Esophagus (tissue), 2 donors: ENCODE results near the gene SHISAL2A. TPM values are rescaled to one million over a fixed set of nuclear protein-coding genes. Genes with fewer than 3 reads are reported as not detected.

Experiments used
- H3K27ac ChIP-seq, 2 donors: one replicate each; pipeline ENCODE4 v1.5.1; 2013; ENCODE audit warnings: low read depth in 2 of 2, mild to moderate bottlenecking in 2 of 2, inconsistent platforms in 1 of 2, low read length in 1 of 2, moderate library complexity in 1 of 2
- H3K27me3 ChIP-seq, 2 donors: one replicate each; pipeline ENCODE4 v1.6.1; 2013; ENCODE audit warnings: low read length in 2 of 2, control low read depth in 1 of 2, mild to moderate bottlenecking in 1 of 2; ENCODE audit not compliant: insufficient read depth in 2 of 2, control insufficient read depth in 1 of 2
- H3K36me3 ChIP-seq, 2 donors: one replicate each; pipeline ENCODE4 v1.6.1; 2013; ENCODE audit warnings: low read length in 1 of 2; ENCODE audit not compliant: control insufficient read depth in 2 of 2, insufficient read depth in 2 of 2
- H3K4me1 ChIP-seq, 2 donors: one replicate each; pipeline ENCODE4 v1.6.1; 2013; ENCODE audit warnings: low read length in 1 of 2; ENCODE audit not compliant: control insufficient read depth in 2 of 2, insufficient read depth in 2 of 2
- H3K4me3 ChIP-seq, 2 donors: one replicate each; pipeline ENCODE4 v1.5.1; 2013; ENCODE audit warnings: low read length in 2 of 2, mild to moderate bottlenecking in 2 of 2, low read depth in 1 of 2, moderate library complexity in 1 of 2
- H3K9me3 ChIP-seq, 2 donors: one replicate each; pipeline ENCODE4 v1.6.1; 2013; ENCODE audit warnings: mild to moderate bottlenecking in 2 of 2, low read depth in 1 of 2, low read length in 1 of 2, moderate library complexity in 1 of 2; ENCODE audit not compliant: control insufficient read depth in 2 of 2, insufficient read depth in 1 of 2
- WGBS, 2 donors: extraction: QIAGEN DNeasy Blood & Tissue Kit; methylation state at CpG; one replicate each; pipeline ENCODE4 v1.1.7; 2013; 5-methylcytosine and 5-hydroxymethylcytosine counted together
- polyA plus RNA-seq, 2 donors: library from polyadenylated mRNA; stranded (reverse); fragments of 200-250 nt; gene quantifications; one replicate each; pipeline ENCODE4 v1.2.3, GENCODE V29; 2013
- donor health status: healthy with polysubstance abuse.
- donor health status: Bipolar disorder and iron deficiency.

Gene SHISAL2A
- polyA plus RNA-seq, 2 donors: 0.16 to 0.20 TPM

GRCh38 chr1:52653207-52653849 lies 20.4 kb downstream of the SHISAL2A start:
- H3K27me3 ChIP-seq: no peaks in the 10 kb centered on the region
- H3K4me1 ChIP-seq: no peaks in the 10 kb centered on the region
- no peaks in the 10 kb centered on the region for H3K36me3 ChIP-seq
- no peak overlapping the region for H3K4me3 ChIP-seq
- WGBS, 2 donors: 95% methylated on average over 5 of the region's 5 CpGs
- no peaks in the 10 kb centered on the region for H3K9me3 ChIP-seq
- no peak overlapping the region for H3K27ac ChIP-seq

GRCh38 chr1:52654063-52654462 lies 21.1 kb downstream of the SHISAL2A start:
- H3K9me3 ChIP-seq: no peaks in the 10 kb centered on the region
- no peaks in the 10 kb centered on the region for H3K27me3 ChIP-seq
- H3K36me3 ChIP-seq: no peaks in the 10 kb centered on the region
- H3K4me3 ChIP-seq: no peak overlapping the region
- H3K27ac ChIP-seq: no peak overlapping the region
- no peaks in the 10 kb centered on the region for H3K4me1 ChIP-seq

GRCh38 chr1:52657702-52658101 lies 24.7 kb downstream of the SHISAL2A start:
- Histone ChIP-seq H3K27ac (no peak overlapping the region), H3K4me1 (no peaks in the 10 kb centered on the region), H3K27me3 (no peaks in the 10 kb centered on the region), H3K36me3 (no peaks in the 10 kb centered on the region), H3K9me3 (no peaks in the 10 kb centered on the region), H3K4me3 (no peak overlapping the region)
- 92 to 93% methylated on average over 3 of the region's 3 CpGs for WGBS, 2 donors

GRCh38 chr1:52658795-52659194 lies 25.8 kb downstream of the SHISAL2A start:
- no peaks in the 10 kb centered on the region for H3K9me3 ChIP-seq
- H3K27ac ChIP-seq: no peak overlapping the region
- no peaks in the 10 kb centered on the region for H3K36me3 ChIP-seq
- H3K27me3 ChIP-seq: no peaks in the 10 kb centered on the region
- H3K4me3 ChIP-seq: no peak overlapping the region
- no peaks in the 10 kb centered on the region for H3K4me1 ChIP-seq
- WGBS, 2 donors: 67 to 91% methylated on average over 1 of the region's 1 CpG

- H3K36me3 ChIP-seq: no peaks in the 10 kb centered on the region
- H3K27ac ChIP-seq: no peak overlapping the region
- H3K27me3 ChIP-seq: no peaks in the 10 kb centered on the region
- 91 to 95% methylated on average over 3 of the region's 3 CpGs for WGBS, 2 donors
- H3K9me3 ChIP-seq: no peaks in the 10 kb centered on the region
- no peak overlapping the region for H3K4me3 ChIP-seq
- no peaks in the 10 kb centered on the region for H3K4me1 ChIP-seq
Measured at GRCh38 chr1:52659356-52659755, 26.4 kb downstream of the SHISAL2A start.

GRCh38 chr1:52659851-52660596 lies 27.1 kb downstream of the SHISAL2A start:
- Histone ChIP-seq H3K36me3 (no peaks in the 10 kb centered on the region), H3K4me1 (no peaks in the 10 kb centered on the region), H3K4me3 (no peak overlapping the region), H3K27me3 (no peaks in the 10 kb centered on the region), H3K9me3 (no peaks in the 10 kb centered on the region), H3K27ac (no peak overlapping the region)
- WGBS, 2 donors: 75% methylated on average over 13 of the region's 13 CpGs

- WGBS, 2 donors: 75% methylated on average over 3 of the region's 3 CpGs
- Histone ChIP-seq H3K27ac (no peak overlapping the region), H3K4me1 (no peaks in the 10 kb centered on the region), H3K4me3 (no peak overlapping the region), H3K36me3 (no peaks in the 10 kb centered on the region), H3K27me3 (no peaks in the 10 kb centered on the region), H3K9me3 (no peaks in the 10 kb centered on the region)
Measured at GRCh38 chr1:52660807-52661206, 27.8 kb downstream of the SHISAL2A start.

GRCh38 chr1:52662645-52663313 lies 29.8 kb downstream of the SHISAL2A start:
- 27 to 32% methylated on average over 13 of the region's 13 CpGs for WGBS, 2 donors
- Histone ChIP-seq H3K36me3 (no peaks in the 10 kb centered on the region), H3K27ac (no peak overlapping the region), H3K27me3 (no peaks in the 10 kb centered on the region), H3K9me3 (no peaks in the 10 kb centered on the region), H3K4me3 (no peak overlapping the region), H3K4me1 (no peaks in the 10 kb centered on the region)

GRCh38 chr1:52663716-52664115 lies 30.7 kb downstream of the SHISAL2A start:
- no peaks in the 10 kb centered on the region for H3K27me3 ChIP-seq
- no peak overlapping the region for H3K4me3 ChIP-seq
- no peak overlapping the region for H3K27ac ChIP-seq
- no peaks in the 10 kb centered on the region for H3K4me1 ChIP-seq
- WGBS, 2 donors: 75 to 77% methylated on average over 5 of the region's 5 CpGs
- no peaks in the 10 kb centered on the region for H3K36me3 ChIP-seq
- H3K9me3 ChIP-seq: no peaks in the 10 kb centered on the region
